NOMO-1 treated with DMSO at 0.1 percent for 48 hours (cell line): Measurements from ENCODE around the gene MERTK.
A peak's percentile ranks its signal among the peaks of the same experiment; 100 is the strongest.

ENCODE experiments used
- DNase-seq: peaks from one replicate; lab custom pipeline; 2025; ENCODE audit not compliant: unreplicated experiment; lab: John Stamatoyannopoulos, UW

MERTK gene

GRCh38 chr2:111977240-111977639 is 78.8 kb downstream of the MERTK start:
- DNase-seq, result no peak

- DNase-seq, result no peak
Measured at GRCh38 chr2:111978452-111979170, 80.2 kb downstream of the MERTK start.

- DNase-seq, result no peak
Measured at GRCh38 chr2:111981666-111982065, 83.3 kb downstream of the MERTK start.

- no peak for DNase-seq
Measured at GRCh38 chr2:111982822-111983221, 84.4 kb downstream of the MERTK start.

GRCh38 chr2:111983478-111984212 is 85.2 kb downstream of the MERTK start:
- no peak for DNase-seq

- DNase-seq, result no peak
Measured at GRCh38 chr2:111984213-111984604, 85.8 kb downstream of the MERTK start.

- no peak for DNase-seq
Measured at GRCh38 chr2:111985514-111985913, 87.1 kb downstream of the MERTK start.

- no peak for DNase-seq
Measured at GRCh38 chr2:111986116-111986900, 87.9 kb downstream of the MERTK start.

GRCh38 chr2:111990375-111990774 is 92.0 kb downstream of the MERTK start:
- no peak for DNase-seq

- no peak for DNase-seq
Measured at GRCh38 chr2:111990856-111991255, 92.4 kb downstream of the MERTK start.

GRCh38 chr2:111994042-111994441 is 95.6 kb downstream of the MERTK start:
- peak; percentile 6 for DNase-seq

GRCh38 chr2:111995148-111995547 is 96.7 kb downstream of the MERTK start:
- no peak for DNase-seq

GRCh38 chr2:111999809-112000208 is 101.4 kb downstream of the MERTK start:
- no peak for DNase-seq

GRCh38 chr2:112000399-112001135 is 102.2 kb downstream of the MERTK start:
- no peak for DNase-seq

- peak; percentile 99 for DNase-seq
Measured at GRCh38 chr2:112001136-112001715, 102.8 kb downstream of the MERTK start.

- no peak for DNase-seq
Measured at GRCh38 chr2:112001942-112002341, 103.5 kb downstream of the MERTK start.

GRCh38 chr2:112003576-112004252 is 105.3 kb downstream of the MERTK start:
- DNase-seq, result no peak

GRCh38 chr2:112004253-112004645 is 105.8 kb downstream of the MERTK start:
- DNase-seq, result peak; percentile 95

GRCh38 chr2:112005406-112006075 is 107.1 kb downstream of the MERTK start:
- DNase-seq, result no peak

- DNase-seq, result peak; percentile 61
Measured at GRCh38 chr2:112006076-112006410, 107.6 kb downstream of the MERTK start.
